SK-N-SH treated with all-trans-retinoic acid at 6 μM for 48 hours (cell line): Measurements from ENCODE around the gene SIPA1.

Source experiments
- ESRRG ChIP-seq: fragments of 250-450 bp; sonication (Bioruptor Pico); IDR thresholded peaks from 2 replicates; pipeline ENCODE4 v1.6.1; 2021; ENCODE audit warnings: mild to moderate bottlenecking
- PATZ1 ChIP-seq: fragments of 250-450 bp; sonication (Bioruptor Pico); IDR thresholded peaks from 2 replicates; pipeline ENCODE4 v1.8.0; 2020; ENCODE audit warnings: mild to moderate bottlenecking, moderate library complexity, borderline replicate concordance
- ZFP30 ChIP-seq: fragments of 450-650 bp; formaldehyde crosslinking; IDR thresholded peaks from 2 replicates; pipeline ENCODE4 v1.5.0; 2022; ENCODE audit warnings: mild to moderate bottlenecking, moderate library complexity

DNA sequence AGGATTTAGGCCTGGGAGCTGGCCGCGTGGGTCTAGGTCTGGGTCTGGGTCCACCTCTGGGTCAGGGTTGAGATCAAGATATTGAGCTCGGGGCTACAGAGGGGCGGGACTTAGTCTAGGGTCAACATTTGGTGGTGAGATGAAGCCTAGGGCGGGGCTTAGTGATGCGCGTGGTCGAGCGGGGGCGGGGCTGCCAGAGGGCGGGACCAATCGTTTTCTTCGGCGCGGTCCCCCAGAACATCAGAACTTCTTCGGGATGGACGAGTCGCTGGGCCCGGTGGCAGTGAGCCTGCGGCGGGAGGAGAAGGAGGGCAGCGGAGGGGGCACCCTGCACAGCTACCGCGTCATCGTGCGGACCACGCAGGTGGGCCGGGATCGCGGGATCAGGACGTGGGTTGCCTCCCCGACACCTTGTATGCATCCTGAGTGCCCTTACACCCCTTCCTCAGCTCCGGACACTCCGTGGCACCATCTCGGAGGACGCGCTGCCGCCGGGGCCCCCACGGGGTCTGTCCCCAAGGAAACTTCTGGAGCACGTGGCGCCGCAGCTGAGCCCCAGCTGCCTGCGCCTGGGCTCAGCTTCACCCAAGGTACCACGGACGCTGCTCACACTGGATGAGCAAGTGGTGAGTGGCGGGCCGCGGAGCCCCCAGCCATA lies 4.2 kb downstream of the SIPA1 start:
- no peak for TF ChIP-seq ZFP30
- TF ChIP-seq PATZ1 (CRISPR knock-in tag) = no peak
- no peak for TF ChIP-seq ESRRG (CRISPR knock-in tag)
